GM18868 (cell line): ENCODE results near the gene PSMB4.
"Not testable (repeated sequence)": the region's sequence is repeated elsewhere in the genome, so short reads cannot be mapped to it uniquely, and the experiment has no call there.

Source experiments
- ATAC-seq: cut with Tn5 transposase; IDR thresholded peaks from one replicate; pipeline ENCODE4 v1.9.1; 2021; ENCODE audit warnings: mild to moderate bottlenecking, moderate library complexity; ENCODE audit not compliant: unreplicated experiment

PSMB4 gene

DNA sequence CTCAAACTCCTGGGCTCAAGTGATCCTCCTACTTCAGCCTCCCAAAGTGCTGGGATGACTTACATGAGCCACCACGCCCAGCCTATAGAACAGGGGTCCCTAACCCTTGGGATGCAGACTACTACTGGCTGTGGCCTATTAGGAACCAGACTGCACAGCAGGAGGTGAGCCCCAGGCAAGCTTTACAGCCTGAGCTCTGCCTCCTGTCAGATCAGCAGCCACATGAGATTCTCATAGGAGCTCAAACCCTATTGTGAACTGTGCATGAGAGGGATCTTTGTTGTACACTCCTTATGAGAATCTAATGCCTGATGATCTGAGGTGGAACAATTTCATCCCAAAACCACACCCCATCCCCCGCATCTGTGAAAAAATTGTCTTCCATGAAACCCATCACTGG is 13.4 kb upstream of the PSMB4 start:
- ATAC-seq: no peak

DNA sequence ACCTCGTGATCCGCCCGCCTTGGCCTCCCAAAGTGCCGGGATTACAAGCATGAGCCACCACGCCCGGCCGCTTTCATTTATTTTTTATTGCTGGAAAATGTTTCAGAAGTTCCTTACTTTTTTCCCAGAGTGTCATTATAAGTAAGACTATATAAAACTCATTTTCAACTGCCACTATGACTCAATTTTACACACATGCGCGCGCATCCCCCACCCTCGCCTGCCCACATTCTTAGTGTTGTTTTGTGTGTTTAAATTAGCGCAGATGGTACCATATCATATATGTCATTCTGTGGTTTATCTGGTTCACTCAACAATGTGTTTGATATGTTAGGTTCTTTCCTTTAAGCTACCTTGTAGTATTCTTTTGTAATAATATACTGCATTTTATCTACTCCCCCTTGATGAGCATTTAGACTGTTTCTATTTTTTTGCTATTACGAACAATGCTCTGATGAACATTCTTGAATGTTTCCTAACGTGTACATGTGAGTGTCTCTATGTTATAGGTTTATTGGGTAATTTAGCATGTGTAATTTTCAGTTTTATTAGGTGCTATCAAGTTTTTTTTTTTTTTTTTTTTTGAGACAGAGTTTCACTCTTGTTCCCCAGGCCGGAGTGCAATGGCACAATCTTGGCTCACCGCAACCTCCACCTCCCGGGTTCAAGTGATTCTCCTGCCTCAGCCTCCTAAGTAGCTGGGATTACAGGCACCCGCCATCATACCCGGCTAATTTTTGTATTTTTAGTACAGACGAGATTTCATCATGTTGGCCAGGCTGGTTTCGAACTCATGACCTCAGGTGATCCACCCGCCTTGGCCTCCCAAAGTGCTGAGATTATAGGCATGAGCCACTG is 8.9 kb upstream of the PSMB4 start:
- ATAC-seq: not testable (repeated sequence)

DNA sequence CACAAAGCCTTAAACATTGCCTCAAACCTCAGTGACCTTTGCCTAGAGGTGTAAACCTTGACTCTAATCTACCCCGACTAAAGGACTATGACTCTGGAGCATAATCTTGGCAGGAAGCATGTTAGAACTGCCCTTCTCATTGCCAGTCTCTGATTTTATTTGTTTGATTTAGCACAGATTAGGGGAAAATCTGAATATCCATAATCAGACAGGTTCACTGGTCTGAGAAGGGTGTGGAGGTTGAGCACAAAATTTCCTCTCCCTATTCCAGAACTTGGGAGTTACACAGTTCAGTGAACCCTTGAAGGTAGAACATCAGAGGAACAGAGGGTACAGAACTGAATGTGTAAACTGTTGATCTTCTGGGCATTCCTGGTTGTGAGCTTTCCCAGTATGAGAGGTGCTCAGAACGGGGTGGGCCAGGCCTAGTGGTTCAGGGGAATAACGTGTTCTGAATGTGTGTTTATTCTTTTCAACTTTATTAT is 8.3 kb upstream of the PSMB4 start:
- ATAC-seq: no peak

GRCh38 chr1:151393583-151393982 is 5.8 kb upstream of the PSMB4 start:
- no peak for ATAC-seq

- not testable (repeated sequence) for ATAC-seq
Measured at GRCh38 chr1:151396265-151396664, 3.1 kb upstream of the PSMB4 start.

- ATAC-seq: no peak
Measured at GRCh38 chr1:151401125-151401788, 1.9 kb downstream of the PSMB4 start.

GRCh38 chr1:151401860-151402259 is 2.5 kb downstream of the PSMB4 start:
- no peak for ATAC-seq

- no peak for ATAC-seq
Measured at GRCh38 chr1:151402764-151403163, 3.4 kb downstream of the PSMB4 start.

DNA sequence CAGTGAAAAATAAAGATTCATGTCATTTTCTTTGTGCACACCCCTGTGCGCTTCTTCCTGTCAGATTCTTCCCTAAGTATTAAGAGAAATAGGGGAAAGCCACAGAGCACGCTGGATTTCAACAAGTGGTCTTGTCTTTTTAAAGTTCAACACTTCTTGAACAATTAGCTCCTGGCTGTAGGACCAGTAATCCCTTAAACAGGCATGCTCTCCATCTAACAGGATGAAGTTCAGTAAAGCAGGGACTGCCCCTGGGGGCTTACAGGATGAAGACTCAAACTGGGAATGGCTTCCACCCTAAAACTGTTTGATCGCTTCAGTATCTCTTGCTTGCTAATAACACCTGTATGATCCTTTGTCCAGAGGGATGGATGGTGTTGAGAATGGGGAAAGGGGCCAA is 4.2 kb downstream of the PSMB4 start:
- ATAC-seq: no peak

DNA sequence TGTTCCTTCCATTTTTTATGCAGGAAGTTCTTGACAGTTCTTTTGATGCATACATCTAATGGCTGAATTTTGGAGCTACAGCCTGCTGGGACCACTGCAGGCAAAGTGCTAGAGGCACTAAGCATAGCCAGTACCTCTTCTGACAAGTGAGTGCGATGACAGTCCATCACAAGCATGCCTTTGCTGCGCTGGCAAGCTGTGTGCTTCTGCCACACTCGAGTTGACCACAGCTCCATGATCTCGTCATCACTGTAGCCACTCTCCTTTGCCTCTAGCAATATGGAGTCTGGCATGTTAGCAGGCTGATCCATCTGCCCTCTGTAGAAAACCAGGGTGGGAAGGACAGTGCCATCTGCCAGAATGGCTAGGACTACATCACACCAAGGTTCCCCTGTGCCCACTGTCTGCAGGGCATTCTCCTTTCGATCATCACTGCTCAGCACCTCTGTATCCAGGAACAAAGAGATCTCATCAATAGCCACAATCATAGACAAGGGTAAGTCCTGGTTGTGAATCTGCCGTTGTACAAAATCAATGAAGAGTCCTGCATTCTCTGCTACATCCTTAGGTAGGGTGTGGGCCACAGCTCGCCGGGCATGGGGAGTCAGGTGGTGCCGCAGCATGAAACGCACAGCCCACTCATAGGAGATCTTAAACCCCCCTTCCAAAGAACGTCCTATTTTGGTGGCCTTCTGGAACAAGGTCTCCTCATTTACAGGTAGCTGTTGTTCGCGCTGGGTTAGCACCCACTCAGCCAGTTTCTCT is 6.0 kb downstream of the PSMB4 start:
- no peak for ATAC-seq

- no peak for ATAC-seq
Measured at GRCh38 chr1:151406176-151406575, 6.8 kb downstream of the PSMB4 start.

DNA sequence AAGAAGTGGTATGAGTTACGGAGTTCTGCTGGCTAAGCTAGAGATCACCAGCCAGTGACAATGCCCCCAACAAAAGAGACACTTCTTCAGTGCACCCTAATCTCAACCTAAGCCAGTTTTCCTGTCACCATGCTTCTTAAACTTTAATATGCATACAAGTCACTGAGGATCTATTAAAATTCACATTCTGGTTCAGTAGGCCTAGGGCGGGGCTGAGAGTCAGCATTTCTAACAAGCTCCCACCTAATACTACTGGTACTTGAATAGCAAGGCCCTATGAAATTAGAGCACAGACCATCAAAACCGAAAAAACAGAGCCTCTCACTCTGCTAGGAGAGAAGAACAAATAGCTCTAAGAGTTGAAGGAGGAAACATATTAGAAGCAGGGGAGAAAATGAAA is 7.9 kb downstream of the PSMB4 start:
- no peak for ATAC-seq

- no peak for ATAC-seq
Measured at GRCh38 chr1:151408891-151409290, 9.5 kb downstream of the PSMB4 start.

DNA sequence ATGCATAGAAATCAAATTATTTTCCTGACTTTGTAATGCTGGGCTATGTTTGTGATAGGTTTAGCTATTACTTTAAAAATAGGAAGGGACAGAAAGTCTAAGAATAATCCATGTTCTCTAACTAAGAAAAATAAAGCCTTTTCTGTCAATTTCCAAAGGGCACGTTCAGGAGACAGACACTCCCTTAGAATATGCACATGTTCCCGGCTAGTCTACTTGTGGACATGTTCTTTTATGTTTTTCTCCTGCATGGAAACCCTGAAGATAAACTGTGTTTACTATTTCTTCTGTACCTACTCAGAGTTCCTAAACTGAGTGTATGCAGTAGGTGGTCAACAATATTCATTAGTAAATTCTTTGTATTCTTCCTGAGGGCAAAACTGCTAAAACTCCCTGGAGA is 12.5 kb downstream of the PSMB4 start:
- ATAC-seq: no peak

DNA sequence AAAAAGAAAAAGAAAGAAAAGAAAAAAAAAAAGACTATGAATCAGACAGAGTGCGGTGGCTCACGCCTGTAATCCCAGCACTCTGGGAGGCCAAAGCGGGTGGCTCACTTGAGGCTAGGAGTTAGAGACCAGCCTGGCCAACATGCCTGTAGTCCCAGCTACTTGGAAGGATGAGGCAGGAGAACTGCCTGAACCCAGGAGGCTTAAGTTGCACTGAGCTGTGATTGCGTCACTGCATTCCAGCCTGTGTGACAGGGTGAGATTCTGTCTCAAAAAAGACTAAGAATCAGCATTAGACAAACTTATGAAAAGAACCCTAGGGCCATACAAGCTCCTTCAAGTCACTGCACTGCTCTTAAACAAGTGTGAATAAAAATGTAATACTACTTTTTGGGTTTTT is 16.9 kb downstream of the PSMB4 start:
- no peak for ATAC-seq

- ATAC-seq: no peak
Measured at GRCh38 chr1:151418081-151418480, 18.7 kb downstream of the PSMB4 start.

DNA sequence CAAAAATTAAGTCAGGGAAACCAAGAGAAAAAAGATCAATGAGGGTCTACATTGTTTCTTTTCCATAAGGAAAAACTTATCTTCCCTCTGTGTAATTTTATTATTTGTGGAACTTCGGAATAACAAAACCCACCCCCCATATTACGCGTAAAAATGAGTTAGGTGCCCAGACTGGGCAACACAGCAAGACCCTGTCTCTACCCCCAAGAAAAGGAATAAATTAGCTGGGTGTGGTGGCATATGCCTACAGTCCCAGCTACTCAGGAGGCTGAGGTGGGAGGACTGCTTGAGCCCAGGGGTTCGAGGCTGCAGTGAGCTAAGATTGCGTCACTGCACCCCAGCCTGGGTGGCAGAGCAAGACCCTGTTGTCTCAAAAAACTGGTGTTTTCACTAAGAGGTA is 20.4 kb downstream of the PSMB4 start:
- no peak for ATAC-seq

- no peak for ATAC-seq
Measured at GRCh38 chr1:151425103-151425502, 25.7 kb downstream of the PSMB4 start.

- ATAC-seq: no peak
Measured at GRCh38 chr1:151428068-151428467, 28.7 kb downstream of the PSMB4 start.

DNA sequence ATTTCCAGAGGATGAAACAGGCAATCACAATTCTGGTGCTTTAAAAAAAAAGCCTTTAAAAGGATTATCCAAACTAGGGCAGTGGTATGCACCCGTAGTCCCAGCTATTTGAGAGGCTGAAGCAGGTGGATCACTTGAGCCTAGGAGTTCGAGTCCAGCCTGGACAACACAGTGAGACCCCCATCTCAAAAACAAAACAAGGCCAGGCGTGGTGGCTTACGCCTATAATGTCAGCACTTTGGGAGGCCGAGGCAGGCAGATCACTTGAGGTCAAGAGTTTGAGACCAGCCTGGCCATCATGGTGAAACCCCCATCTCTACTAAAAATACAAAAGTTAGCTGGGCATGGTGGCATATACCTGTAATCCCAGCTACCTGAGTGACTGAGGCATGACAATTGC is 34.5 kb downstream of the PSMB4 start:
- not testable (repeated sequence) for ATAC-seq

- no peak for ATAC-seq
Measured at GRCh38 chr1:151435174-151435573, 35.8 kb downstream of the PSMB4 start.

- ATAC-seq: no peak
Measured at GRCh38 chr1:151436985-151437384, 37.6 kb downstream of the PSMB4 start.
